HL-60 (cell line): ENCODE measurements around the gene CMIP.
A peak's percentile ranks its signal among the peaks of the same experiment; 100 is the strongest.

Source experiments
- DNase-seq, 2 experiments: peaks; one replicate each; pipeline ENCODE4 v3.0.0-alpha.2; 2010 to 2020; ENCODE audit warnings: low read depth in 1 of 2, low spot score in 1 of 2
- H3K27ac ChIP-seq: fragments of 250-450 bp; sonication (Bioruptor Pico); replicated peaks from 2 replicates; pipeline ENCODE4 v1.5.1; 2020; ENCODE audit warnings: mild to moderate bottlenecking, moderate library complexity
- H3K27me3 ChIP-seq: fragments of 250-450 bp; sonication (Bioruptor Pico); 2 replicates; pipeline ENCODE4 v1.5.1; 2021; ENCODE audit warnings: mild to moderate bottlenecking, moderate library complexity; ENCODE audit not compliant: insufficient read depth, poor library complexity, severe bottlenecking
- H3K4me3 ChIP-seq: replicated peaks from 2 replicates; pipeline ENCODE4 v1.5.1; 2011; ENCODE audit warnings: mild to moderate bottlenecking, control low read depth, low read length; ENCODE audit not compliant: insufficient read depth
- CTCF ChIP-seq: IDR thresholded peaks from one replicate; pipeline ENCODE4 v1.5.1; 2011; ENCODE audit warnings: low read length, control low read depth, inconsistent platforms; ENCODE audit not compliant: insufficient read depth
- GABPA ChIP-seq: IDR thresholded peaks from 2 replicates; pipeline ENCODE4 v1.6.1; 2012; ENCODE audit warnings: low read depth
- POLR2AphosphoS5 ChIP-seq: IDR thresholded peaks from 2 replicates; pipeline ENCODE4 v1.6.1; 2012; ENCODE audit warnings: low read depth
- SPI1 ChIP-seq: IDR thresholded peaks from 2 replicates; pipeline ENCODE4 v1.6.1; 2012; ENCODE audit warnings: low read depth, mild to moderate bottlenecking, borderline replicate concordance
- TF ChIP-seq, protein P1 (sequence below): IDR thresholded peaks from 2 replicates; pipeline ENCODE4 v1.6.1; 2012; ENCODE audit warnings: low read depth; ENCODE audit not compliant: insufficient replicate concordance

CMIP gene

GRCh38 chr16:81546781-81547180, 102.2 kb downstream of the CMIP start:
- no peak overlapping the region for H3K4me3 ChIP-seq
- H3K27ac ChIP-seq: peak overlapping the region; percentile 56; the same call in 1 of the 2 replicates
- DNase-seq: no peak
- no peak for TF ChIP-seq POLR2AphosphoS5
- TF ChIP-seq, protein P1, sequence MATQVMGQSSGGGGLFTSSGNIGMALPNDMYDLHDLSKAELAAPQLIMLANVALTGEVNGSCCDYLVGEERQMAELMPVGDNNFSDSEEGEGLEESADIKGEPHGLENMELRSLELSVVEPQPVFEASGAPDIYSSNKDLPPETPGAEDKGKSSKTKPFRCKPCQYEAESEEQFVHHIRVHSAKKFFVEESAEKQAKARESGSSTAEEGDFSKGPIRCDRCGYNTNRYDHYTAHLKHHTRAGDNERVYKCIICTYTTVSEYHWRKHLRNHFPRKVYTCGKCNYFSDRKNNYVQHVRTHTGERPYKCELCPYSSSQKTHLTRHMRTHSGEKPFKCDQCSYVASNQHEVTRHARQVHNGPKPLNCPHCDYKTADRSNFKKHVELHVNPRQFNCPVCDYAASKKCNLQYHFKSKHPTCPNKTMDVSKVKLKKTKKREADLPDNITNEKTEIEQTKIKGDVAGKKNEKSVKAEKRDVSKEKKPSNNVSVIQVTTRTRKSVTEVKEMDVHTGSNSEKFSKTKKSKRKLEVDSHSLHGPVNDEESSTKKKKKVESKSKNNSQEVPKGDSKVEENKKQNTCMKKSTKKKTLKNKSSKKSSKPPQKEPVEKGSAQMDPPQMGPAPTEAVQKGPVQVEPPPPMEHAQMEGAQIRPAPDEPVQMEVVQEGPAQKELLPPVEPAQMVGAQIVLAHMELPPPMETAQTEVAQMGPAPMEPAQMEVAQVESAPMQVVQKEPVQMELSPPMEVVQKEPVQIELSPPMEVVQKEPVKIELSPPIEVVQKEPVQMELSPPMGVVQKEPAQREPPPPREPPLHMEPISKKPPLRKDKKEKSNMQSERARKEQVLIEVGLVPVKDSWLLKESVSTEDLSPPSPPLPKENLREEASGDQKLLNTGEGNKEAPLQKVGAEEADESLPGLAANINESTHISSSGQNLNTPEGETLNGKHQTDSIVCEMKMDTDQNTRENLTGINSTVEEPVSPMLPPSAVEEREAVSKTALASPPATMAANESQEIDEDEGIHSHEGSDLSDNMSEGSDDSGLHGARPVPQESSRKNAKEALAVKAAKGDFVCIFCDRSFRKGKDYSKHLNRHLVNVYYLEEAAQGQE: no peak
- TF ChIP-seq GABPA: no peak
- TF ChIP-seq SPI1: no peak
- TF ChIP-seq CTCF: no peak
- H3K27me3 ChIP-seq: no peaks in the 10 kb centered on the region

GRCh38 chr16:81547194-81547938, 102.8 kb downstream of the CMIP start:
- DNase-seq: peak in 1 of 2 experiments; percentile 20
- Histone ChIP-seq H3K27ac (peak overlapping the region; percentile 56), H3K27me3 (no peaks in the 10 kb centered on the region), H3K4me3 (no peak overlapping the region)
- no peak for TF ChIP-seq POLR2AphosphoS5
- TF ChIP-seq SPI1: peak; percentile 75
- TF ChIP-seq, protein P1: no peak

DNA sequence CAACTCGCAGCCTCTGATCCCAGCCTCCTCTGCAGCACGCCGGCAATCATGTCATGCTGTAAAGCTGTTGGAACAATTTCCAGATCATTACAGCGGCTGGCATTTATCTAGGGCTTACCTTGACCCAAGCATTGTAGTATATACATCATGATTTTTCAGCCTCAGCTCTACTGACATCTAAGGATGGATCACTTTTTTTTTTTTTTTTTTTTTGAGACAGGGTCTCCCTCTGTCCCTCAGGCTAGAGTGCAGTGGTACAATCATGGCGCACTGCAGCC, 103.3 kb downstream of the CMIP start:
- no peak overlapping the region for H3K4me3 ChIP-seq
- DNase-seq: no peak
- H3K27me3 ChIP-seq: no peaks in the 10 kb centered on the region
- TF ChIP-seq GABPA: no peak
- no peak for TF ChIP-seq POLR2AphosphoS5
- TF ChIP-seq CTCF: no peak
- TF ChIP-seq, protein P1: no peak
- TF ChIP-seq SPI1: no peak
- H3K27ac ChIP-seq: peak overlapping the region; percentile 56

- Histone ChIP-seq H3K4me3 (no peak overlapping the region), H3K27ac (peak overlapping the region; percentile 14), H3K27me3 (no peaks in the 10 kb centered on the region)
- TF ChIP-seq GABPA: no peak
- TF ChIP-seq, protein P1: no peak
- TF ChIP-seq CTCF: no peak
- TF ChIP-seq POLR2AphosphoS5: no peak
- no peak for TF ChIP-seq SPI1
- DNase-seq: no peak
These were observed 103.9 kb downstream of the CMIP start for GRCh38 chr16:81548551-81548875.
